HFFc6 (cell line): ENCODE results near the gene DCAF4. TPM values are rescaled to one million over a fixed set of nuclear protein-coding genes. Genes with fewer than 3 reads are reported as not detected.

ENCODE experiments used
- DNase-seq: peaks from one replicate; pipeline ENCODE4 v3.0.0-alpha.2; 2018
- H3K27ac Mint-ChIP-seq: 2 replicates; pipeline ENCODE4 v1.8.0; 2020; ENCODE audit warnings: mild to moderate bottlenecking, mixed read lengths
- H3K27me3 Mint-ChIP-seq: 2 replicates; pipeline ENCODE4 v1.8.0; 2021; ENCODE audit warnings: mild to moderate bottlenecking, moderate library complexity, mixed read lengths; ENCODE audit not compliant: insufficient read depth
- H3K36me3 Mint-ChIP-seq: 2 replicates; pipeline ENCODE4 v1.8.0; 2021; ENCODE audit warnings: low read depth, mixed read lengths
- H3K4me1 Mint-ChIP-seq: 2 replicates; pipeline ENCODE4 v1.8.0; 2020; ENCODE audit warnings: low read depth, mixed read lengths
- H3K4me3 Mint-ChIP-seq: 2 replicates; pipeline ENCODE4 v1.8.0; 2020; ENCODE audit warnings: mild to moderate bottlenecking, moderate library complexity, mixed read lengths
- H3K9me3 Mint-ChIP-seq: 2 replicates; pipeline ENCODE4 v1.8.0; 2020; ENCODE audit warnings: mild to moderate bottlenecking, mixed read lengths
- CTCF ChIP-seq: fragments of 200-600 bp; sonication (generic); IDR thresholded peaks from 2 replicates; pipeline ENCODE4 v1.5.0; 2021; ENCODE audit warnings: antibody characterized with exemption, mild to moderate bottlenecking
- total RNA-seq, 6 experiments: library from RNA; stranded (reverse); fragmentation: NEBNext Ultra II Directional; extraction: Animal tissue kit (Norgen Biotek cat#: 25700); gene quantifications; 2 replicates in 1 of 6; 3 replicates in 5 of 6; pipeline ENCODE4 v1.2.3, GENCODE V29; 2021

Gene DCAF4
- total RNA-seq, 6 experiments from 2014 or later = 14.4 to 20.0 (median 16.2) TPM

GRCh38 chr14:72921396-72921795 lies 4.9 kb upstream of the DCAF4 start:
- no peak overlapping the region; the same call in 1 of the 2 replicates for H3K27ac Mint-ChIP-seq

GRCh38 chr14:72924337-72924736 lies 1.9 kb upstream of the DCAF4 start:
- H3K27me3 Mint-ChIP-seq = peaks cover 3% of the 10 kb centered on the region
- H3K4me3 Mint-ChIP-seq = no peak overlapping the region
- peaks cover 30% of the 10 kb centered on the region for H3K4me1 Mint-ChIP-seq
- no peaks in the 10 kb centered on the region; the same call in 1 of the 2 replicates for H3K36me3 Mint-ChIP-seq
- H3K27ac Mint-ChIP-seq = no peak overlapping the region
- no peak for TF ChIP-seq CTCF
- H3K9me3 Mint-ChIP-seq = no peaks in the 10 kb centered on the region
- DNase-seq = no peak

More at GRCh38 chr14:72921396-72921795, 4.9 kb upstream of the DCAF4 start:
- Mint-ChIP-seq H3K4me3 (no peak overlapping the region), H3K27me3 (peaks cover 10% of the 10 kb centered on the region), H3K9me3 (no peaks in the 10 kb centered on the region), H3K4me1 (peaks cover 26% of the 10 kb centered on the region), H3K36me3 (no peaks in the 10 kb centered on the region; the same call in 1 of the 2 replicates)
- TF ChIP-seq CTCF = no peak
- no peak for DNase-seq

GRCh38 chr14:72925171-72925759 lies 999 bp upstream of the DCAF4 start:
- no peaks in the 10 kb centered on the region for H3K9me3 Mint-ChIP-seq
- no peaks in the 10 kb centered on the region; the same call in 1 of the 2 replicates for H3K27me3 Mint-ChIP-seq
- H3K4me3 Mint-ChIP-seq = peak overlapping the region; percentile 92
- peak overlapping the region; percentile 52; the same call in 1 of the 2 replicates for H3K27ac Mint-ChIP-seq
- H3K4me1 Mint-ChIP-seq = peaks cover 30% of the 10 kb centered on the region
- DNase-seq = no peak
- no peak for TF ChIP-seq CTCF
- peaks cover 5% of the 10 kb centered on the region; the same call in 1 of the 2 replicates for H3K36me3 Mint-ChIP-seq

GRCh38 chr14:72925815-72926291 lies 411 bp upstream of the DCAF4 start:
- peaks cover 5% of the 10 kb centered on the region; the same call in 1 of the 2 replicates for H3K36me3 Mint-ChIP-seq
- no peaks in the 10 kb centered on the region; the same call in 1 of the 2 replicates for H3K27me3 Mint-ChIP-seq
- peak overlapping the region; percentile 52; the same call in 1 of the 2 replicates for H3K27ac Mint-ChIP-seq
- H3K4me3 Mint-ChIP-seq = peak overlapping the region; percentile 92
- DNase-seq = no peak
- no peak for TF ChIP-seq CTCF
- no peaks in the 10 kb centered on the region for H3K9me3 Mint-ChIP-seq
- H3K4me1 Mint-ChIP-seq = peaks cover 29% of the 10 kb centered on the region

- DNase-seq = no peak
- Mint-ChIP-seq H3K27ac (no peak overlapping the region), H3K36me3 (peaks cover 5% of the 10 kb centered on the region; the same call in 1 of the 2 replicates), H3K4me1 (peaks cover 17% of the 10 kb centered on the region), H3K27me3 (no peaks in the 10 kb centered on the region; the same call in 1 of the 2 replicates), H3K4me3 (no peak overlapping the region), H3K9me3 (no peaks in the 10 kb centered on the region)
- no peak for TF ChIP-seq CTCF
Measured at GRCh38 chr14:72928872-72929271, 2.6 kb downstream of the DCAF4 start.
